SIG-M5 treated with dmso at 0.1 percent for 504 hours (cell line): ENCODE measurements around the gene CSMD2.
"Not testable (repeated sequence)": the region's sequence is repeated elsewhere in the genome, so short reads cannot be mapped to it uniquely, and the experiment has no call there.

Experiments
- DNase-seq: peaks from one replicate; lab custom pipeline; 2025; ENCODE audit not compliant: unreplicated experiment; lab: John Stamatoyannopoulos, UW

The CSMD2 gene

GRCh38 chr1:34055818-34056217 lies 109.2 kb downstream of the CSMD2 start:
- no peak for DNase-seq

GRCh38 chr1:34054920-34055319 lies 110.1 kb downstream of the CSMD2 start:
- DNase-seq: no peak

- DNase-seq: no peak
These were observed 111.4 kb downstream of the CSMD2 start for GRCh38 chr1:34053660-34054059.

GRCh38 chr1:34052565-34052964 lies 112.5 kb downstream of the CSMD2 start:
- no peak for DNase-seq

- DNase-seq: no peak
These were observed 114.1 kb downstream of the CSMD2 start for GRCh38 chr1:34050709-34051485.

- DNase-seq: no peak
These were observed 115.0 kb downstream of the CSMD2 start for GRCh38 chr1:34049994-34050393.

GRCh38 chr1:34049477-34049876 lies 115.6 kb downstream of the CSMD2 start:
- no peak for DNase-seq

- DNase-seq: no peak
These were observed 127.2 kb downstream of the CSMD2 start for GRCh38 chr1:34037856-34038255.

GRCh38 chr1:34037109-34037508 lies 127.9 kb downstream of the CSMD2 start:
- DNase-seq: no peak

GRCh38 chr1:34034036-34034435 lies 131.0 kb downstream of the CSMD2 start:
- DNase-seq: no peak

GRCh38 chr1:34029954-34030353 lies 135.1 kb downstream of the CSMD2 start:
- DNase-seq: no peak

GRCh38 chr1:34029515-34029914 lies 135.5 kb downstream of the CSMD2 start:
- DNase-seq: no peak

GRCh38 chr1:34028381-34029055 lies 136.5 kb downstream of the CSMD2 start:
- no peak for DNase-seq

- DNase-seq: no peak
These were observed 139.4 kb downstream of the CSMD2 start for GRCh38 chr1:34025675-34026074.

GRCh38 chr1:34024485-34024884 lies 140.5 kb downstream of the CSMD2 start:
- DNase-seq: no peak

- DNase-seq: no peak
These were observed 145.1 kb downstream of the CSMD2 start for GRCh38 chr1:34019741-34020552.

GRCh38 chr1:34018285-34018684 lies 146.7 kb downstream of the CSMD2 start:
- DNase-seq: no peak

- DNase-seq: not testable (repeated sequence)
These were observed 148.7 kb downstream of the CSMD2 start for GRCh38 chr1:34016281-34016680.

GRCh38 chr1:34013958-34014737 lies 150.9 kb downstream of the CSMD2 start:
- DNase-seq: no peak

GRCh38 chr1:34013136-34013535 lies 151.9 kb downstream of the CSMD2 start:
- no peak for DNase-seq
